OCI-LY7 (cell line): Measurements from ENCODE around the gene SMOC2.

Experiments used
- CTCF ChIP-seq: fragments of 200-600 bp; sonication (generic); conservative IDR thresholded peaks from 2 replicates; pipeline ENCODE4 v1.5.1; 2014; ENCODE audit warnings: mild to moderate bottlenecking, antibody characterized with exemption, low read length, moderate library complexity, mixed read lengths
- EZH2phosphoT487 ChIP-seq: fragments of 200-600 bp; sonication (generic); IDR thresholded peaks from 2 replicates; pipeline ENCODE4 v1.6.1; 2018; ENCODE audit warnings: low read depth, borderline replicate concordance, mild to moderate bottlenecking, mixed run types, antibody characterized with exemption, low read length, moderate library complexity, mixed read lengths

GRCh38 chr6:168479421-168479820, 38.4 kb downstream of the SMOC2 start:
- no peak for TF ChIP-seq CTCF
- TF ChIP-seq EZH2phosphoT487 = no peak
